ENCODE results near the gene SLC25A13. TPM values are rescaled to one million over a fixed set of nuclear protein-coding genes. Genes with fewer than 3 reads are reported as not detected.

SLC25A13 gene, protein sequence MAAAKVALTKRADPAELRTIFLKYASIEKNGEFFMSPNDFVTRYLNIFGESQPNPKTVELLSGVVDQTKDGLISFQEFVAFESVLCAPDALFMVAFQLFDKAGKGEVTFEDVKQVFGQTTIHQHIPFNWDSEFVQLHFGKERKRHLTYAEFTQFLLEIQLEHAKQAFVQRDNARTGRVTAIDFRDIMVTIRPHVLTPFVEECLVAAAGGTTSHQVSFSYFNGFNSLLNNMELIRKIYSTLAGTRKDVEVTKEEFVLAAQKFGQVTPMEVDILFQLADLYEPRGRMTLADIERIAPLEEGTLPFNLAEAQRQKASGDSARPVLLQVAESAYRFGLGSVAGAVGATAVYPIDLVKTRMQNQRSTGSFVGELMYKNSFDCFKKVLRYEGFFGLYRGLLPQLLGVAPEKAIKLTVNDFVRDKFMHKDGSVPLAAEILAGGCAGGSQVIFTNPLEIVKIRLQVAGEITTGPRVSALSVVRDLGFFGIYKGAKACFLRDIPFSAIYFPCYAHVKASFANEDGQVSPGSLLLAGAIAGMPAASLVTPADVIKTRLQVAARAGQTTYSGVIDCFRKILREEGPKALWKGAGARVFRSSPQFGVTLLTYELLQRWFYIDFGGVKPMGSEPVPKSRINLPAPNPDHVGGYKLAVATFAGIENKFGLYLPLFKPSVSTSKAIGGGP
- 32.7 to 39.9 TPM (median 33.4 TPM) in 5 replicates for total RNA-seq (2022; extraction: Qiagen RNA extraction)

DNA sequence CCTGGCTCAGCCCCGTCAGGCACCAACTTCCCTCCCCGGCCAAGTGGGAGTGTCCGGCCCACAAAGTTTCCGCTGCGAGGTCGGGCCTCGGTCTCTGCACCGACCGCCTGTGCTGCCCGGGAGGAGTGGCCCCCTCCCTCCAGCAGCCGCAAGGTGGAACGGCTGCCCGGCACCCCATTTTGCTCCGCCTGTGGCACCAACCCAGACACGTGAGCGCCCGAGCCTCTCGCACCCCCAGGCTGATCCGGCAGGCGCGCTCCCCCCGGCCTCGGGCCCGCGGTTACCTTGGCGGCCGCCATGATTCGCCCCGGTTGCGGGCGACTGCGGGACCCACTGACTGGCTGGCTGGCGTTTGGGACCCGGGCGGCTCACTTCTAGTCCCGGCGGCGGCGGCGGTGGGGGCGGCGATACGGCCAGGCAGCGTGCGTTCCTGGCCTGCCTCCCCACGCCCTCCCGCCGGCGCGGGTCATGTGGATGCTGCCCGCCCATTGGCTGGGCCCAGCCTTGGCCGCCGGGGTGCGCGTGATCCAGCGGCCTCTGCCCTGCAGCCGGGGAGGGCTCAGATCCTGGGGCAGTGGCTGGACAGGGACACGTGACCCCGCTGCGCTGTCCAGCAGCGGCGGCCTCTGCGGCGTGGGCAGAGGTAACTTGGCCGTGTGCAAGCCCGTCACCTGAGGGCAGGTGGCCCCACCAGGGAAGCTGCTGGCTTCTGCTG, at the start of gene SLC25A13:
Gene SLC25A13 (minus strand): TSS at position 441 of the 715 bp plus-strand sequence. CDS start 142 bp downstream, at position 299.

Measured in A549 treated with AZD2906 at 1 μM for 4 hours (cell line).